HG03280 (cell line): ENCODE measurements around the gene CLEC3A.
"Not testable (repeated sequence)": the region's sequence is repeated elsewhere in the genome, so short reads cannot be mapped to it uniquely, and the experiment has no call there.

Experiments used
- ATAC-seq: cut with Tn5 transposase; IDR thresholded peaks from one replicate; pipeline ENCODE4 v1.9.1; 2021; ENCODE audit warnings: mild to moderate bottlenecking, moderate library complexity; ENCODE audit not compliant: unreplicated experiment

CLEC3A gene

GRCh38 chr16:78028018-78028417, 5.7 kb downstream of the CLEC3A start:
- no peak for ATAC-seq

GRCh38 chr16:78034530-78034929, 12.2 kb downstream of the CLEC3A start:
- no peak for ATAC-seq

GRCh38 chr16:78035012-78035411, 12.7 kb downstream of the CLEC3A start:
- ATAC-seq: no peak

GRCh38 chr16:78040396-78040795, 18.0 kb downstream of the CLEC3A start:
- no peak for ATAC-seq

- no peak for ATAC-seq
Measured at GRCh38 chr16:78045865-78046581, 23.7 kb downstream of the CLEC3A start.

- no peak for ATAC-seq
Measured at GRCh38 chr16:78048319-78048718, 26.0 kb downstream of the CLEC3A start.

- ATAC-seq: no peak
Measured at GRCh38 chr16:78050734-78051400, 28.5 kb downstream of the CLEC3A start.

GRCh38 chr16:78057803-78058564, 35.6 kb downstream of the CLEC3A start:
- no peak for ATAC-seq

- ATAC-seq: not testable (repeated sequence)
Measured at GRCh38 chr16:78059806-78060205, 37.5 kb downstream of the CLEC3A start.

- no peak for ATAC-seq
Measured at GRCh38 chr16:78060295-78060694, 37.9 kb downstream of the CLEC3A start.

GRCh38 chr16:78060809-78061208, 38.5 kb downstream of the CLEC3A start:
- ATAC-seq: no peak

- ATAC-seq: no peak
Measured at GRCh38 chr16:78065319-78065718, 43.0 kb downstream of the CLEC3A start.

GRCh38 chr16:78069913-78070312, 47.6 kb downstream of the CLEC3A start:
- ATAC-seq: no peak

GRCh38 chr16:78072275-78072674, 49.9 kb downstream of the CLEC3A start:
- no peak for ATAC-seq

- ATAC-seq: no peak
Measured at GRCh38 chr16:78075800-78076199, 53.5 kb downstream of the CLEC3A start.

GRCh38 chr16:78081341-78081740, 59.0 kb downstream of the CLEC3A start:
- ATAC-seq: no peak
